MM.1S (cell line): Measurements from ENCODE around the gene DENND4A.

Experiments used
- CTCF ChIP-seq: fragments of 300-600 bp; sonication (generic); IDR thresholded peaks from 2 replicates; pipeline ENCODE4 v1.5.1; 2016; ENCODE audit warnings: antibody characterized with exemption, low read length, mixed read lengths
- EZH2 ChIP-seq: fragments of 300-600 bp; sonication (generic); optimal IDR thresholded peaks from 2 replicates; pipeline ENCODE3; 2017; ENCODE audit warnings: low read depth, mild to moderate bottlenecking, antibody characterized with exemption, low read length, mixed read lengths
- EZH2phosphoT487 ChIP-seq: fragments of 300-600 bp; sonication (generic); IDR thresholded peaks from 2 replicates; pipeline ENCODE4 v1.6.1; 2018; ENCODE audit warnings: antibody characterized with exemption, low read length

GRCh38 chr15:65812916-65813315 is 20.8 kb upstream of the DENND4A start:
- TF ChIP-seq CTCF (no peak), EZH2 (no peak), EZH2phosphoT487 (no peak)
